Cerebellar cortex (tissue), 1 donor: ENCODE results near the gene MECR.

Experiments
- DNase-seq: peaks from one replicate; pipeline ENCODE4 v3.0.0-alpha.2; 2015; ENCODE audit warnings: low spot score

Gene MECR

GRCh38 chr1:29255134-29255666, 24.5 kb upstream of the MECR start:
- no peak for DNase-seq

- no peak for DNase-seq
Measured at GRCh38 chr1:29254346-29254745, 23.6 kb upstream of the MECR start.

DNA sequence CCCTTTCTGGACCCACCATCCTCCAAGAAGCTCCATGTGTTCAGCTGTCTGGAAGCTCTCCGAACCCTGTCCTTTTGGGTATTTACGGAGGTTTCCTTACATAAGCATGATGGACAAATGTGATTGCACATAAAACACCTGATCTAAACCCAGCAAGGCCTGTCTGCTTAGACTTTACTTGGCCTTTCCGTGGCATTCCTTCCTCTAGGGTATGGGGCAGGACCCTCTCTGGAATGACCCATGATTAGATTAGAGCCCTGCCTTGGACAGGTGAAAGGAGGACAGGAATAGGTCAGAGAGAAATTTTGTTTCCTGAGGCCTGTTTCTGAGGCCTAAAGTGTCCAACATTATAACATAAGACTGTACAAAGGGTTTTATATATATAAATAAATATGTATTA, 22.4 kb upstream of the MECR start:
- no peak for DNase-seq

DNA sequence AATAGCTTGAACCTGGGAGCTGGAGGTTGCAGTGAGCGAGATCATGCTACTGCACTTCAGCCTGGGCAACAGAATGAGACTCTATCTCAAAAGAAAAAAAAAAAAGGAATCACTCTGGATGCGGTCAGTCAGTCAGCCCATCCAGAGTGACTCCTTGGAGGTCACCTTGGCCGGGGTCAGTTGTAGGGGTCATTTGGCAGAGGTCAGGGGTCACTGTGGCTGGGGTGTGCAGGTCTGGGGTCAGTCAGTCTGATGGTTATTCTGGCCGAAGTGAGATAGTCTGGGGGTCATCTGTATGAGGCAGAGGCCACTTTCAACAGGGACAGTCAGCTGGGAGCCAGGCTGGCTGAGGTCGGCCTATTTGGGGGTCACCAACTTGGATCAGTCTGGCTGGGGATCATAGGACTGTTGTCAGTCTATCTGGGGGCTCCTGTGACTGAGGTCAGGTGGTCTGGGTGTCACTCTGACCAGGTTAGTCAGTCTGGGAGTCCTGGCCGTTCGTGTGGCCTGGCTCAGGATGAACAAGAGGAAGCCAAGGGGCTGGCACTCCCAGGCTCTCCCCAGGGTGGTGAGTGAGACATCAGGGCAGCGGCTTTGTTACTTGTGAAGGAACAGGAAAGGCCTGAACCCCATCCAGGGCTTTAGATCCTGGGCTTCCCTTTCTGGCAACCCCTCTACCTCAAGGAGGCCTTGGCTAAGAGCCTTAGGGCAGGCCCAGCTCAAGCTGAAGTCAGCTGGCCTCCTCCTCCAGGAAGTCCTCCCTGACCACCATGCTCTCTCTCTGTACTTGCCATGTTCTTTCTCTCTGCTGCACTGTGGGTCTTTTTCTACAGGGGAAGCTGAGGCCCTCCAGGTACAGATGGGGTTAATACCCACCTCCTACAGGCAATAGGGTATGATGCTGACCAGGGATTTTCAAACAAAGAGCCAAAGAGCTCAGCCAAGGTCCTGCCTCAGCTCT, 20.7 kb upstream of the MECR start:
- DNase-seq = no peak

DNA sequence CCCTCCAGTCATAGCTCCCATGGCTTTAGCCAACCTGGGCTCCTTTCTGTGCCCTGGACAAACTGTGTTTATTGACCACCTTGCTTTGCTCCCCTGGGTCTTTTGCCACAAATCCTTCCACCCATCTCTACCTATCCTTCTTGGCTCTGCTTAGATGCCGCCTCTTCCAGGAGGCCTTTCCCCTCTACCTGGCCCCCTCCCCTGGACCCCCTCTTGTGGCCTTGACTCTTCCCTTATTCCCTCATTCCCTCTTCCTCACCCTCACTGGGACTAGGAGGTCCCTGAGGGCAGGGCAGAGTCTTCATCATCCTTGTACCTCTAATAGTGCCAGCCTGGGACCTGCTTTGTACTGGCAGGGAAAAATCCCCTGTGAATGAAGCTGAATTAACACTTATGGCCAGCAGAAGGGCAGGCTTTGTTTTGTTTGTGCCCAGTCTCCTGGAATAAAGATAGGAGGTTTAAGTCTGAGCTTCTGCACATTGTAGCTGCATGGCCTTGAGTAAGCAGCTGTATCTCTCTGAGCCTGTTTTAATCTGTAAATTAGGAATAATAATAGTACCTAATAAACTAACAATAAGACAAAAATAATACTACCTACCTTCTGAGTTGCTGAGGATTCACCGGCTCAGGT, 19.3 kb upstream of the MECR start:
- DNase-seq = no peak

- DNase-seq = no peak
Measured at GRCh38 chr1:29249170-29249691, 18.5 kb upstream of the MECR start.

GRCh38 chr1:29248409-29248808, 17.7 kb upstream of the MECR start:
- no peak for DNase-seq

DNA sequence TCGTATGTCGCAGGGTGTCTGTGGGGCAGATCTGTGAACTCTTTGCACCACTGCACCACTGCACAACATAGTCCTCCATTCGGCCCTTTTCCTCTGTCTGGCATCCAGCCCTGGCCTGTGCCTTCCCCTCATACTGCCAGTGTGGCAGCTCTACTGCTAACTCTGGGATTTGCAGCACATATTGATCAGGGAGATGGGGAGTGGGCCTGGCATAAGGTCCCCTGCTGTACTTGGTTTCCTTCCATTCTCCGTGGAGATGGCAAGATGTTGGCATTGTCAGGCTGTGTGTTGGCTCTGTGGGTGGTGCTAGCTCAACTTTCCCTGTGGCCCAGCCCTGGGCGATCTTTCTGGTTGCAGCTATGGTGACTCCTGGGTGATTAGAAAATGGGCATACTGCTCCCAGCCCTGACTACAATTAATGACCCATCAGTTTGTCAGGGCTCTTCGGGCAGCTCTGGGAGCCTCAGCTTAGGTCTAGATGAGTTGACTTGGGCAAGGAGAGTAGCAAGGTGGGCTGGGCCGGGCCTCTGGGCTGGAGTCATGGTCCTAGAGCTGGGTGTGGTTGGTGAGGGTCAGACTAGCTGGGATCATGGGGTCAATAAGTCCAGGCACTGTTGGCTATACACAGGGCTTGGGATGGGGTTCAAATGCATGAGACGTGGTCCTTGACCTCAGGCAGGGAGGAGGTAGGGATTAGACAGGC, 17.0 kb upstream of the MECR start:
- DNase-seq = no peak

DNA sequence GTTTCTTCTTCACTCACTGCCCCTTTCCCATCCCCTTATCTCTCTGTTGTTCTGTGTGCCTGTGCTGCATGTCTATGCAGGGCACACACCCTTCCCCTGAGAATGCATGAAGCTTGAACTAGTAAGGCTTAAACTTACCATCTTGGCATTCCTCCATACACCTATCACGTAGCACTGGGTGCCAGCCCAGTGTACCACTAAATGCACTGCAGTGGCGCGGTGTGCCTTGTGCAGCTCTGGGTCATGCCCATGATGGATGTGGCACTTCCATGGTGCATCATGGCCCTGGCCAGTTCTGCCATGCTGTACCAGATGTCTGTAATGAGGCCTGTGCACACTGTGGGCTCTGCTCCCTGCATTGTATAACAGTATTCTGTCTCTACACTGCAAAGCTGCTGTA, 16.3 kb upstream of the MECR start:
- DNase-seq = no peak

DNA sequence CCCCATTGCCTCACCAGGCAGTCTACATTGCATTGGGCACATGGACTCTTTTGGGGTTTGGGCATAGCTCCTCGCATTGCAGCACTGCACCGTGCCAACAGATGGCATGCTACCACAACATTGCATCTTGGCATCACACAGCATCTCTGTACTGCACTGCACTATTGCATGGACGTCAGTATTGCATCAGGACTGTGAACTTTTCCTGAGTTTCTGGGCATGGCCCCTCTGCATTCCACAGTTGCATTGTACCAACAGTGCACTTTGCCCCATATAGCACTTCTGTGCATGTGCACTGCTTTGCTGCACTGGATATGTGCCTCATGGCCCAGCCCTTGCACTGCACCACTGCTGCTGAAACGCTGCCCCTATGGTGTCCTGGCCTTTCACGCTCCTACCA, 15.1 kb upstream of the MECR start:
- DNase-seq = peak; percentile 59

DNA sequence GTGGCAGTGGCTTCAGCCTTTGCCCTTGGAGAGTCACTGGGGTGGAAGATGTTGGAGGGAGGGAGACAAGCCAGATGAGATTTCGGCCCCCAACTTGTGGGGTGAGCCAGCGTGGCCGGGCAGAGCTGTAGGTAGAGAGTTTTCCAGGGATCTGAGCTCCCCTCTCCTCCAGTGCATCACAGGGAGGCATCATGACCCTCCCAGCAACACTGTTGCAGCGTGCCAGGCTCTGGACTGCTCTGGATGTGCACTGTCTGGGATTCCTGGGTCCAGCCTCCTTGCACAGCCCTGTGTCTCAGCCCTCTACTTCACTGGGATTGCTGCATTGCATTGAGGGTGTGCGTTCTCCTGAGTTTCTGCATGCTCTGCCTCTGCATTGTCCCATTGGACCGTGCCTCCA, 14.5 kb upstream of the MECR start:
- DNase-seq = no peak

GRCh38 chr1:29243871-29244200, 13.1 kb upstream of the MECR start:
- no peak for DNase-seq

DNA sequence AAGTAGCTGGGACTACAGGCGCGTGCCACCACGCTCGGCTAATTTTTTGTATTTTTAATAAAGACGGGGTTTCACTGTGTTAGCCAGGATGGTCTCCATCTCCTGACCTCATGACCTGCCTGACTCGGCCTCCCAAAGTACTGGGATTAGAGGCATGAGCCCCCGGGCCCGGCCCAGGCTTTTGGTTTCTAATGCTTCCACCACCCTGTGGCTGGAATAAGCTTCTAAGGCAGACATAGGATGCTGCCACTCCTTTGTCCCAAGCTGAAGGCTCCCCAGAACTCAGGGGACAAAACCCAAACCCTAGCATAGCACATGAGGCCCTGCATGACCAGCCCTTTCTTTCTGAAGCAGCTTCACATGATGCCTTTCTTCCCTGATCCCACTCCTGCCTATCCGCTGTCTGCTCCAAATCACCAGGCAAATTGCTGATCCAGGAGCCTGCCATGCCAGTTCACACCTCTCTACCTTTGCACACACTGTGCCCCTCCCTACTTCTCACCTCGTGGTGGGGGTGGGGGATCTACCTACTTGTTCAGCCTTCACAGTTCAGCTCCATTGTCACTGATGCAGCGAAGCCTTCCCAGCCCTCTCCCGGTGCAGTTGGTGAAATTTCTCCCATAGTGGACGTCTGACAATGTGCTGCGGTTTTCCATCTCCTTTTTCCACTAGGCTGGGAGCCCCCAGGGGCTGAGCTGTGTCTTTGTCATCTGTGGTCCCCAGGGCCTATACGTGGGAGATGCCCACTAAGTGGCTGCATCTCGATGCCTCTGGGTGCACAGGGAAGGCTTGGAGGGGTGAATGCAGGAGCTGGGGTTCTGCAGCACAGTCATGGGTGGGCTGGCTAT, 12.5 kb upstream of the MECR start:
- no peak for DNase-seq

DNA sequence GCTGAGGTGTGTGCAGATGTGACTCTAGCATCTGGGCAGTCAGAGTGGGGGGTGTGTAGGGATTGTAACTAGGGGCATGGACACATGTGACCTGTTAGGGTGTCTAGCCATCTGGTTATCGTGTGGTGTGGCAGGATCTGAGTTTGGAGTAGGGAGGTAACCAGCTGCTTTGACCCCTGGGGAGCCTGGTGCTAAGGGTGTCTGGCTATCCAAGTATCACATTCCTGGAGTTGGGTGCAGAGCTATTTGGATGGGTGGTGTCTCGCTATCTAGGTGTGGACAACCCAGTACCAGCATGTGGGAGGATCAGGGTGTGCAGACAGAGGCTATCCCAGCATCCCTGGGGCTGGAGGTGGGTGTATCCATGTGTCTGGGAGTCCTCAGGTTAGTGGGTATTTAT, 10.3 kb upstream of the MECR start:
- no peak for DNase-seq

GRCh38 chr1:29240400-29240837, 9.7 kb upstream of the MECR start:
- DNase-seq = no peak

DNA sequence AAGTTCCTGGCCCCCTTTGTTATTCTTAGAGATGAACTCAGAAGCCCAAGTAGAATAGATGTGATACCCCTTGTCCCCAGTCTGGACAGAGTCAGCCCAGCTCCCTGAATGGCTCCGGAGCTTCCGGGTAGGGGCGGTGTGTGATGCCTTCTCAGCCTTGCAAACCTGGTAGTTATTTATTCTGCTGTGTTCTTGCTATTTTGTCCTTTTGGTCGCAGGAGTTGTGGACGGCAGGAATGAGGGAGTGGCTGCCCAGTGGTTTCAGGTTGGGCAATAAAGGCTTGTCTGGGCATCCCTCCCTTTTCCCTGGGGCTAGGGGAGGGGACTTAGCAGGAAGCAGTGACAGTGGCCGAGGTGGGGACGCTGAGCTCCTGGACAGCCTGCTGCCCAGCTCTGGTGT, 8.4 kb upstream of the MECR start:
- DNase-seq = no peak

- no peak for DNase-seq
Measured at GRCh38 chr1:29238620-29239002, 7.9 kb upstream of the MECR start.

- DNase-seq = no peak
Measured at GRCh38 chr1:29237852-29238619, 7.3 kb upstream of the MECR start.

DNA sequence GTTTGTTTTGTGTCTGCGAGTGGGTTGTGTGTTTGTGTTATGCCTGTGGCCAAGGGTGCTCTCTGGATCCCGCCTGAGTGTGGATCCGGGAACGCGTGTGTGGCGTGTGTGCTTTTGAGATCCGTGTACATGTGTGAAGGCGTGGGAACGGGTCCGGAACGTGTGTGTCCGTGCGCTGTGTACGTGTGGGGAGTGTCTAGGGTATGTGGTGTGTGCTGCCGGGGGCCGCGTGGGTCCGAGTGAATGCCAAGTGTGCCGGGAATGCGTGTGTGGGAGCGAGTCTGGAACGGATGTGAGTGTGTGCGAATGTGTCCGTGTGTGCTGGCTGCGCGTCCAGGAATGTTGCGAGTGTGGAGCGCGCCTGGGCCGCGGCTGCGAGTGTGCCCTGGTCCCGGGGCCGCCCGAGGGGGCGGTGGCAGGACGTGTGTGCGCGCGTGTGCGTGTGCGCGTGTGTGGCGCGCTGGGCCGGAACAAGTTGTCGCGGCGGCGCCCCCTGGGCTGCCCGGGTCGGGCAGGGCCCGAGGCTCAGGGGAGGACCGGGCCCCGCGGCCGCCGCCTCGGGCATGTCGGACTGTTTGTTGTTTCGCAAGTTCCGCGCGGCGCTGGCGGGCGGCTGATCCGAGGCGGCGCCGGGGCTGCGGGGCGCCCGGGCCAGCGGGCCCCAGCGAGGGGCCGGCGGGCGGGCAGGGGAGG, 6.5 kb upstream of the MECR start:
- DNase-seq = no peak

GRCh38 chr1:29236712-29237128, 6.0 kb upstream of the MECR start:
- no peak for DNase-seq
